HS-27A (cell line): ENCODE data around the gene TMEM269.
"Not testable (repeated sequence)": the region's sequence is repeated elsewhere in the genome, so short reads cannot be mapped to it uniquely, and the experiment has no call there.

ENCODE experiments used
- DNase-seq: peaks from one replicate; pipeline ENCODE4 v3.0.0-alpha.2; 2012; ENCODE audit warnings: low read depth, missing footprints

Gene TMEM269

DNA sequence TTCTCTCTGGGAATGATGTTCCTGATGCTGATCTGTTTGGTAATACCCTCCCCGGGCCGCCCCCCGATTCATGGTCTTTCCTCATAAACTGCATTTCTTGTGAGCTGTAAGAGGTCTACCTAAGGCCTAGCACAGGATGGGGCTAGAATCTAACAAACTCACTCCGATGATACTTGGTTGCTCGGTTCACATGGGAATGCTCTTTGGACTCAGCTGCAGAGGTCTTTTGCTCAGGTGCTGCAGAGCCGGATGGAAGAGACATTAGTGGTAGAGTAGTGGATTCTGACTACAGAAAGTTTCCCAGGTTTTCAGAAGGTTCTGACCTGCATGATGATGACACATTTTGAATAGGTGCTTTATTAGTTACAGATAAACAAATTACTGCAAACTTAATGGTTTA is 8.3 kb upstream of the TMEM269 start:
- no peak for DNase-seq

- DNase-seq: no peak
Observed at GRCh38 chr1:42777852-42778251, 6.9 kb upstream of the TMEM269 start.

DNA sequence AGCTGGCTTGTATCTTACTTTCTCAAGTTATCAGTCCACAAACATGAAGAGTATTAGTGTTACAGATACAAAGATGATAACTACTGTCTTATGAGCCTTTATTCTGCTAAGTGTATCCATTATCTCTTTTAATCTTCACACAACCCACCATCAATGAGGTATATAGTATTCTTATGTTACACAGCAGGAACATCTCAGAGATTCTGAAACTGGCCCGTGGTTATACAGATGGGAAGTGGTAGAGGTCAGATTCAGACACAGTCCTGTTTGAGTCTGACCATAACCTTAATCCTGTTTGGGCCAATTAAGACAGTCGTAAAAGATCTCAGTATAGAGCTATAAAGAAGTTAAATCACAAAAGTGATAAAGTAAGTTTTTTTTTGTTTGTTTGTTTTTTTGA is 5.1 kb upstream of the TMEM269 start:
- DNase-seq: no peak

DNA sequence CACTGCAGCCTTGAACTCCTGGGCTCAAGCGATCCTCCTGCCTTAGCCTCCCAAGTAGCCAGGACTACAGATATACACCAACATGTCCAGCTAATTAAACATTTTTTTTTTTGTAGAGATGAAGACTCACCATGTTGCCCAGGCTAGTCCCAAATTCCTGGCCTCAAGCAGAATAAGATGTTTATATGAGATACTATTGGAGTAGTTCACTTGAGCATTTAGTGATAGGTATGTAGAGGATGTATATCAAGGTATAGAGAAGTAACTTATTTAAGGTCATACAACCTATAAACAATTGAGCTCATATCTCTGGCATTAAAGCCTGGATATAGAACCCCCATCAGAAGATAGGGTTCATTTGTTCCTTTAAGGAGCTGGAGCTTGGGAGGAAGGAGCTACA is 4.6 kb upstream of the TMEM269 start:
- no peak for DNase-seq

DNA sequence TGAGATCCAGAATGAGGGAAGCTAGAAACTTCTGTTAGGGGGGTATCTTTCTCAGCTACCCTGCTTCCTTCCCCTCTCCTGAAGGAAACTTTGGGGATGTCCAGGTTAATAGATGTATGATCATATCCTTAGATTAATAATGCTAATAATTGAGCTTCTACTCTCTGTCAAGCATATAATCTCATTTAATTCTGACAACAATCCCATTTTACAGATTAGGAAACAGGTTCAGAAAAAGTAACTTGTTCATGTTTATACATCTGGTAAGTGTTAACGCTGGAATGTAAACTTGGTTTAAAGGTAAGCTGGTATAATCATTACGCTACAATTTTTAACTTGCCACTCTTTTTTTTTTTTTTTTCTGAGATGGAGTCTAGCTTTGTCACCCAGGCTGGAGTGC is 1.7 kb upstream of the TMEM269 start:
- DNase-seq: no peak

- DNase-seq: no peak
Observed at GRCh38 chr1:42784547-42784945, 245 bp upstream of the TMEM269 start.

DNA sequence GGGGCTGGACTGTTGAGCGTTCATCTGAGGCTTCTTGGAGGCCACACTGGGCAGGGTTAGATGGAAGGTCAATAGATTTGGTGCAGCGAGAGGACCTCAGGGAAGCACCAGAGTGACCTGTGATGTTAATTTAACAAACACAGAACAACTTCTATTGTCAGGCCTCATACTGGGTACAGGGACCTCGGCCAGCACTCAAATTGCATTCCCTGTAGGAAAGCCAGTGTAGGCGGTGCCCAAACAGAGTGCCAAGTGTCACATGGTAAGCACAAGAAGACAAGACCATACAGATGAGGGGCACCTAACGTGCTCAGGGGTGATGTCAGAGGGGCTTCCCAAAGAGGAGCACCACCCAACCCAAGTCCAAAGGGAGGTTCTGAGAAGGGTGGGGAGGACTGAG is 1.3 kb downstream of the TMEM269 start:
- no peak for DNase-seq

DNA sequence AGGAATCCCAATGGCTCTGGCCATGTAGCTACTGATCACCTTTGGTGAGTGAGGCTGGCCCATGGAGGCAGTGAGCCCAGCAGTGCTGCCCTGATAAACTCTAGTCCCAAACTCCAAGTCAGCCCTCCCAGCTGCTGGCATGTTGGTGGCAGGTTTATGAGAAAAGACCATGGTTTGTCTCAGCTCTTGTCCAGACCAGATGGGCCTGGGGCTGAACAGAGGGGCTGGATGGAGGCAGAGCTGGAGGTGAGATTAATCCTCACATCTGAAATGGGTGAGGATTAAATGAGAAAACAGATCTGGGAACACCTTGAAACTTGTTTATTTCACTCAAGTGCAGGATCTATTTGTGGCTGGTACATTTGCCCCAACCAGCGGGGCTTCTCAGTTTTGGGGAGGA is 3.2 kb downstream of the TMEM269 start:
- no peak for DNase-seq

DNA sequence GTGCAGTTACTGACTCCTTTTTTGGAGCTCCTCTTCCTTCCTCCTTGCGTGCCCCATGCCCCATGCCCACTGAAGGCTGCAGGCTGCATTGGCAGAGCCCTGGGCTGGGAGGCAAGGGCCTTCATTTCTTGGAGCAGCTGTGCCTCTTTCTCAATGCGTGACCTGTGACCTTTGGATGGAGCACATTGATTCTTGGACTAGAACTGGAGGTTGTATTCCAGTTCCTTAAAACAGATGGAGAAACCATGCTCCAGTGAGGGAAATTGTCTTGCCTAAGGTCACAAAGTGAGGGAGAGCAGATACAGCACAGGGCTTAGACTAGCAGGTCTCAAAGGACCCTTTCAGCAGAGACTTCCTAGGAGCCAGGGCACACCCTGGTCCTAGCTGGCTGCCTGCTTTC is 9.0 kb downstream of the TMEM269 start:
- DNase-seq: no peak

- DNase-seq: no peak
Observed at GRCh38 chr1:42797414-42797813, 12.6 kb downstream of the TMEM269 start.

- DNase-seq: no peak
Observed at GRCh38 chr1:42797979-42798378, 13.2 kb downstream of the TMEM269 start.

DNA sequence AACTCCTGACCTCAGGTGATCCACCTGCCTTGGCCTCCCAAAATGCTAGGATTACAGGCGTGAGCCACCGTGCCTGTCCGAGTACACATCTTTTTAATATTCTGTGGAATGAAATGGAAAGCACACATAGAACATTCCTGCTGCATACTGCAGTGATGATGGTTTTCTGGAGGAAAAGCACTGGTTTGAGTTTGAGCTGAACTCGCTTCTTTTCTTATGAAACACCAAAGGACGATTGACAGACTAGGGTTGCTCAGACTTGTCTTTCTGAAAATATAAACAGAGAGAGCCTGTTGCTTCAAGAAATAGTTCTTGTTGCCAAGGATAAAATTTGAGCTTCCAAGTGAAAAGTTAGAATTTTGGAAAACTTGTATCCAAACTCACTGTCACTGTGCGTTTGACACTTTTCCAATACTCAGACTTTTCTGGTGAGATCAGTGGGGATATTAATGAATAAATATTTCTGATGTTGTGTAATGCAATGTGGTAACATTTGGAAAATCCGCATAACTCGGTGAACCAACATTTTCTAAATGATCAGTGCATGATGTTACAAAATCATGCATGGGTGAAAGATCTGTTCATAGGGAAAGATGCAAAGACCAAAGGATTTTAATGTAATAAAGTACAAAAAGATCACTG is 17.2 kb downstream of the TMEM269 start:
- DNase-seq: no peak

DNA sequence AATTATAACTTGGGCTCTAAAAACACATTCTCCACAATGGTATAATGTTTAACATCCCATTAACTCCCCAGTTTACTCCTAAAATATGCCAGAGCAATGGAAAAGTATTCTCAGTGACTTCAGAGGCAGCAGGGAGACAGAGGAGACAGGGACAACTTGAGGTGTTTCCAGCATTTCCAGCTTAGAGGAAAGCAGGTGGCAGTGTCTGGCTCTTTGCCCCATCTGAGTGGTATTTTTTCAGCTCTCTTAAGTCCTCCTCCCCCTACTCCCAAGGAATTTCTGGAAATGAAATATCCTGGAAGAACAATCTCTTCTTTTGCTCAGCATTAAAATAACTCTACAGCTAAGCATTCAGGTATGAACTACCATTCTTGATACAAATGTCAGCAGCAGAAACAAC is 21.4 kb downstream of the TMEM269 start:
- no peak for DNase-seq

DNA sequence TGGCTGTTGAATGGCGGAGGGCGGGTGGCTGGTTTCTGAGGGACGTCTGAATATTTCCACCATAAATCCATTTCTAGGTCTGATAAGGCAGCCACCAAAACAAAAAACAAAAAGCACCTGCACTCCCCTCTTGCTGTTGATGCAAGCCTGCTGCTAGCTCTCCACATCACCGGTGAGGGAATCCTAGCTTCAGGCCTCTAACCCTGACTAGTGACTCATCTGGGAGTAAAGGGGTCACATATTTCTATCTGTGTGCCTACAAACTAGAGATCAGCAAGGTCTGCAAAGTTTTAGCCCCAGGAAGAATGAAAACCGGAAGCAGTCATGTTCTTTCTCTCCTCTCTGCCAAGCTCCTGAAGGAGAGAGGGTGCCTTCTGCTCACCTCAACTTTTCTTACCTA is 21.8 kb downstream of the TMEM269 start:
- DNase-seq: no peak

DNA sequence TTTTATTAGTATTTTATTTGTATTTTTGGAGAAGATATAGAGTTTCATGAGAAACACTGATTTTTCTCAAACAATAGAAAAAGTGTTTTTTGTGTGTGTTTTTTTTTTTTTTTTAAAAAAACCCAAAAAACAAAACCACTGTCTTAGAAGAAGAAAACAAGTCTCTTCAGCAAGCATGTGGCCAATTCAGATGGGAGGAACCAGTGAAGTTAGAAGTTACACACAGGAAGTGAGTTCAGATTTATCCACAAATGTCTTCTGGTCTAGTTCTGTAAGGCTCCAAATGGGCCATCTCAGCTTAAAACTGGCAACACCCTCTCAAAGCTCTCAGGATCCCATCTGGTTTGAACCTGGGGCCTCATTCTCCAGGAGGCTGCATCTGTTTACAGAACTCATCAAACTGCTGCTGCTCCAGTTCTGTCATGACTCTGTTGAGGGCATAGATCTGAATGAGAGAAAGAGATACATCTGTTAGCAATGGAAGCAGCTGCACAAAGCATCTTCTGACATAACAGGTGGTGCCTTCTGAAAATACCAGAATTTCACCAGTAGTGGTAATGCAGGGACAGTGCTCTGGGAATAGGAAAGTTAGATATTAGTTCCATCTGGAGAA is 22.4 kb downstream of the TMEM269 start:
- DNase-seq: no peak

GRCh38 chr1:42814815-42815214 is 30.0 kb downstream of the TMEM269 start:
- DNase-seq: not testable (repeated sequence)

- no peak for DNase-seq
Observed at GRCh38 chr1:42815941-42816584, 31.3 kb downstream of the TMEM269 start.

DNA sequence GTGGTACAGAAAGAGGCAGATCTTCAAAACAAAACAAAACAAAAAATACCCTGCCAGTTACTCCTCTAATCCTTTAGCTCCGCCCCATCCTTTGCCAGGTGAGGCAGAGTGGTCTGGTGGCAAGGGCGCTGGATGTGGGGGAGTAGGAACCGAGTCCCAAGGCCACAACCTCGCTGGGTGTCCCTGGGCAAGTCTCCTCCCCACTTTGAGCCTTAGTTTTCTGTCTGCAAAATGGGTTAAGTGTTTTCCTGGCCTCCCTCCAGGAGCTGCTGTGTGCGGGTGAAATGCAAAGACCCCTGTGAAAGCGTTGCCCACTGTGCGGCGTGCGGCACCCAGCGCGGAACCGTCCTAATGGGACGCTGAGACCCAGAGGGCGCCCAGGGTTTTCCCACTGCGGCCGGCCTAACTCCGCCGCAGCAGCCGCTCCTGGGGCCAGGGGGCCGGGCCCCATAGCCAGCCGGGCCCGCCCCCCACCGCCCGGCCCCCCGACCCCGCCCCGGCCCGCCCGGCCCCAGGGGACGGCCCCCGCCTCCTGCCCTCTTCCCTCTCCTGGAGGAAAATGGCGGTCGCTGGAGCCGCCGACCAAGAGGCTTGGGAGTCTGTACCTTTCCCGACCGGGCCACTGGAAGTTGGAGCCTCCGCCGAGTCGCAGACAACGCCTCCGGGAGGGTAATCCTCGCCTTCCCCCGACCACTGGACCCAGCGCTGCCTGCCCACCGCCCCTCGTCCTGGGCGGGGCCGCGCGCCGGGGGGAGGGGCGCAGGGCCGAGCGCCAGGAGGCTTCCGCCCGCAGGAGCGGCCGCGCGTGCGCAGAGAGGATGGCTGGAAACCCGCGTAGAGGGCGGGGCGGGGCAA is 32.0 kb downstream of the TMEM269 start, which contains the start of the genes ERMAP and SVBP:
Gene ERMAP, plus strand, starts transcription at position 538 of the 855 bp plus-strand sequence. CDS start 13,327 bp downstream, outside the sequence.
Gene SVBP, minus strand, starts transcription at position 813 of the 855 bp plus-strand sequence. CDS start 853 bp downstream, outside the sequence.
- DNase-seq: peak; percentile 70

DNA sequence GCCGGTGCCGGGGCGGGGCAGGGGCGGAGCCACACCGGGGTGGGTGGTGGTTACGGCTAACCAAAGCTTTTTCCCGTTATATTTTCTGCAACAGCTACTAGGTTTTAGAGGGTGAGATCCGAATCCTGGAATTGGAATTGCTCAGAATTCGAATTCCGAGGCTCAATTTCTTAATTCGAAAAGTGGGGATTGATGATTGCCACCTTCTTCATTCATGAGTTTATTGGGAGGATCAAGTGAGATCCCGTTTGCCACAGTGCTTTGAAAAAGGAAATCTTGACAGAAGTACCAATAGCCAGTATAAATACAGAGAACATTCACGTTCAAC is 32.6 kb downstream of the TMEM269 start:
- no peak for DNase-seq

DNA sequence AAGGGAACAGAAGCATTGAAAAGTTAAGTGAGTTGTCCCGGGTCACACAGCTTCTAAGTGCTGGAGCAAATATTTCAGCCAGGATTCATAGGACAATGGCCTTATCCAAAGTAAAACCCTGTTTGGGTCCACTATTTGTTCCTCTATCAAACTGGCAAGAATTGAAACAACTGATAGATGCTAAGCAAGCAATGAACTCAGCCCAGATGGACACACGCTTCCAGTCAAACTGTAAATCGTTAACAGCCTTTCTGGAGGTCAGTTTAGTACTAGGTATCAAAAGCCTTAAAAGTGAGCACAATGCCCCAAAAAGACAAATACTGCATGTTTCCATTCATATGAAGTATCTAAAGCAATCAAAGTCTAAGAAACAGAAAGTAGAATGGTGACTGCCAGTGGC is 33.2 kb downstream of the TMEM269 start:
- DNase-seq: no peak

GRCh38 chr1:42820813-42821212 is 36.0 kb downstream of the TMEM269 start:
- no peak for DNase-seq

GRCh38 chr1:42821690-42822089 is 36.9 kb downstream of the TMEM269 start:
- no peak for DNase-seq
